HG02938 (cell line): Measurements from ENCODE around the gene WDR88.
"Not testable (repeated sequence)": the region's sequence is repeated elsewhere in the genome, so short reads cannot be mapped to it uniquely, and the experiment has no call there.

Source experiments
- ATAC-seq: cut with Tn5 transposase; IDR thresholded peaks from one replicate; pipeline ENCODE4 v1.9.1; 2021; ENCODE audit warnings: mild to moderate bottlenecking, moderate library complexity; ENCODE audit not compliant: unreplicated experiment

WDR88 gene

DNA sequence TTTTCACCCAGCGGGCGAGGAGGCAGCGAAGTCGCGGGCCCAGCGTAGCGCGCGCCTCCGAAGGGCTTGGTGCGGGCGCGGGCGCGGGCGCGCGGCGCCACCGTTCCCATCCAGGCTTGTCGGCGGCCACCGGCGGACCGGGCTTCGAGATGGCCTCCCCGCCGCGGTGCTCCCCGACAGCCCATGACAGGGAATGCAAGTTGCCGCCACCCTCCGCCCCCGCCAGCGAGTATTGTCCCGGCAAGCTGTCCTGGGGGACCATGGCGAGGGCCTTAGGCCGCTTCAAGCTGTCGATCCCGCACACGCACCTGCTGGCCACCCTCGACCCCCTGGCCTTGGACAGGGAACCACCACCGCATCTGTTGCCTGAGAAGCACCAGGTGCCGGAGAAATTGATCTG is at the start of gene WDR88:
WDR88 (plus strand) TSS at position 94 of the 400 bp plus-strand sequence; CDS start at position 150, 56 bp downstream.
- no peak for ATAC-seq

DNA sequence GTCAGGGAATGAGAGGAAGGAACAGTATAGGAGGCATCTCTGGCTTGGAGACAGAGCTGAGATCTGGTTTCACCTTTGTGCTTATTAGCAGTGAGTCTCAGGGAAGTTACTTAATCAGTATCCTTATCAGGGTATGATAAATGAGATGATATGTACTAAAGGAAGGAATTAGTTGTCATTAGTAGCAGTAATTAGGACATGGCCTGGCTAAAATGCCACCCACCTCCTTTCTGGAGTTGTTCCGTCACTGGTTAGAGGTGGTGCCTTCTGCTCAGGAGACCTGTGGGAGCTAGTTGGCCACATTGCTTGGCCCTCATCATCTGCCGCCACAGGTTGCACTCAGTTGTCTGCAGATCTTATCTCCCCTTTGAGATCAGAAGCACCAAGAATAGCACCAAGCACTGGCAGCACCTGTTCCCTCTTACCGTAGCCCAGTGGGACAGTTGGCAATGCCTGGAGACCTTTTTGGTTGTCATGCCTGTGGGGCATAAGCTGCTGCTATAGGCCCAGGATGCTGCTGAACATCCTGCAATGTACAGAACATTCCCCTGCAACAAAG is 46.3 kb upstream of the WDR88 start:
- no peak for ATAC-seq

DNA sequence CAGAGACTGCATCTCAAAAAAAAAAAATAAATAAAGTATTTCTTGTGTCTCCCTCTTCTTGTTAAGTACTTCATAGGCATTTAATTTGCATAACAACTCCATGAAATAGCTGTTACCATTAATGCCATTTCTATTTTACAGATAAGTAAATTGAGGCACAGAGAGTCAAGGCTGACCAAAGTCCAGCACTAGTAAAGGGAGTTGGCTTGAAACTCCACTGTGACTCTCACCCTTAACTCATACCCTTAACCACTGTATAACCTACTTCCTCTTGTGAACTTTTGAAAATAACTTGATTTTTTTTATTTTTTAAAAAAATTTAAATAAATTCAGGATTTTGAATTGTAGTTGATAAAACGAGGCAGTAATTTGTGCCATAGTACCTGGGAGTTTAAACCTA is 45.0 kb upstream of the WDR88 start:
- no peak for ATAC-seq

DNA sequence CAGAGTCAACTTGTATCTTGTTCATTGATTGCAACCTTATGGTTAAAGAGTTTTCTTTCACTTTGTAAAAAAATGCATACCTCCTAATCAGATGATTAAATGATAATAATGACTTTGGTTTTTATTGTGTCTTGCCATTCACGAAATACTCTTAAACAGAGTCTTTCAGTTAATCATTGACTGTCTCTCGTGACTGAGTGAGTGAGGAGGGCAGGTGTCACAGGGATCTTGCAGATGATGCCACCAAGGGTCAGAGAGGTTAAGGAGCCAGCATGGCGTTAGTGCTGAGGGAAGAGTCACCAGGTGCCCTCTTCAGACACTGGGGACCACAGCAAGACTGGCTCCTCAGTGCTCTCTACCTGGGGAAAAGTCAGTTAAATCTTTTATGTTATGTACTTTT is 42.9 kb upstream of the WDR88 start:
- no peak for ATAC-seq

DNA sequence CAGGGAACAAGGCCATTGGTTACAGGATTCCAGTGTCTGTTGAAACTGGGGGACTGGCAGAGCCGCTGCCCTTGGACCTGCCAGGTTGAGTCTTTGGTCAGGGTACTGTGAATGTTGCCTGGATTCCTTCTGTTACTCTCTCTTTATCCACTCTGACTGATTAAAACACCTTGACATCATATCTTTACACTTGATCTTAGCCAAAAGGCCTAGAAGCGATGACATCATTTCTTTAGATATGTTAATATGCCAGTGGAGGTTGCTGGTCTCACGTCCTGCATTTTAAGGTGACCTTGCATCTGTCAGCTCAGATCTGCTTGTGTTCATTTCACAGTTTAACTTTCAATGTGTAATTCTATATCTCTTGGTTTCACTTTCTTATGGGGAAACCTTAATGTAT is 41.7 kb upstream of the WDR88 start:
- no peak for ATAC-seq

DNA sequence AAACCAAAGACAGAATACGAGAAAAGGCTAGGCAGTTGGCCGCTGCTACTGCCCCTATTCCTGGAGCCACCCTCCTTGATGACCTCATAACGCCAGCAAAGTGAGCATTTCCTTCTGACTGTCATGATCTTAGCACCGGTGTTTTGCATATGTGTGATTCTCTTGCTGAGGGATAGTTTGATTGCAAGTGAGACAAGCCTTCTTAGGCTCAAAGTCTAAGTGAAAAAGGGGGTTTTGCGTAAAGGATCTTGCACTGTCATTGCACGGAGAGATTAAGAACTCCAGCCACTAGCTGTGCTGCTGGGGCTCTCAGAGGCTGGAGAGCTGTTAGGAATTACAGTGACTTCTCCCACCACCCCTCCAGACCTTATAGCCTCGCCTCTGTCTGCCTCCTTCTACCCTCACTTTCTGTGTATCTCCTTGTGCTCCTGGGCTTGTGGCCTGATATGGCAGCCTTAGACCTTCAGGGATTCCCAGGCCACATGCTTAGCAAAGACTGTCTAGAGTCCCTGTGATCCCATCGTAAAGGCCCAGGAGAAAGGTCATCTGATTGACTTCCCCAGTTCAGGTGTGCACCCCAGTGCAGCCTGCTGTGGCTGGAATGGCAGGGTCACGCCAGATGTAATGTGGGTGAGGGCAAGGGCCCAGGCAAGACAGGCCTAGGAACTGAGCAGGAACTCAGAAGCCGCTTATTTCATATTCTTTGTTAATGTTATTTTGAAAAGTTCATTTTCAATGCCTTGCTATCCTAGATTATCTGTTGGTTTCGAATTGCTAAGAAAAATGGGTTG is 38.3 kb upstream of the WDR88 start:
- no peak for ATAC-seq

- ATAC-seq = no peak
Measured at GRCh38 chr19:33094436-33095067, 37.4 kb upstream of the WDR88 start.

DNA sequence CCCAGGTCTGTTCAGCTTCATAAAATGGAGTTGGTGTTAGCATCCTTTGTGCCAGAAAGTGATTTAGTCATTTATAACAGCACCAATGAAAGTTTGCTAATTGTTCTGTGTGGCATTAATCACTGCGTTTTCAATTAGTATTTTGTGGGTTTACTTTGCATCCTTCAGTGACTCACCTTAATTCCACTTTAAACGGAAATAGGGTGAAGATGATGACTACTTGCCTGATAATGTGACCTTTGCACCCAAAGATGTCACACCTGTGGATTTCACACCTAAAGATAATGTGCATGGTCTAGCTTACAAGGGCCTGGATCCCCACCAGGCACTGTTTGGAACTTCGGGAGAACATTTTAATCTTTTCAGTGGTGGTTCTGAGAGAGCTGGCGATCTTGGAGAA is 35.9 kb upstream of the WDR88 start:
- ATAC-seq = no peak

DNA sequence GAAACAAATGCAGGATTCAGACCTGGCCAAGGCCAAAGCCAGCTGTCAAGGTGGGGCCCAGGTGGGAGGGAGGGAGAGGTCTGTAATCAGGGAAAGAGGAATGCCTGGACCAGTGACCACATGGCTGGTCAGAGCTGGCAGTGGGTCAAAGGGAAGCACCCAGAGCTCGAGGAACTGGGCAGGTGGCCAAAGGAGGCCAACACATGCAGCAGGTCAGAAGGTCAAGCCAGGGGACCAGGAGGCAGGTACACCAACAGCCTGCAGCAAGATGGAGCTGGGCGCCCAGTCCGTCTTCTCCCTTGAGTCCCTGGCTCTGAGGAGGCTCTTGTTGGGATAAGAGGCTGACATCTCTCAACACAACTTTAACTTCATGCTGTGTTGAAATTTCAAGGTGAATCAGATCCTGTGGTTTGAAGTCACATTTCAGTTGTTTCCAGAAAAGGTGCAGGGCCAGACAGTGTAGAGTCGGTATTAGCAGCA is 33.8 kb upstream of the WDR88 start:
- ATAC-seq = no peak

DNA sequence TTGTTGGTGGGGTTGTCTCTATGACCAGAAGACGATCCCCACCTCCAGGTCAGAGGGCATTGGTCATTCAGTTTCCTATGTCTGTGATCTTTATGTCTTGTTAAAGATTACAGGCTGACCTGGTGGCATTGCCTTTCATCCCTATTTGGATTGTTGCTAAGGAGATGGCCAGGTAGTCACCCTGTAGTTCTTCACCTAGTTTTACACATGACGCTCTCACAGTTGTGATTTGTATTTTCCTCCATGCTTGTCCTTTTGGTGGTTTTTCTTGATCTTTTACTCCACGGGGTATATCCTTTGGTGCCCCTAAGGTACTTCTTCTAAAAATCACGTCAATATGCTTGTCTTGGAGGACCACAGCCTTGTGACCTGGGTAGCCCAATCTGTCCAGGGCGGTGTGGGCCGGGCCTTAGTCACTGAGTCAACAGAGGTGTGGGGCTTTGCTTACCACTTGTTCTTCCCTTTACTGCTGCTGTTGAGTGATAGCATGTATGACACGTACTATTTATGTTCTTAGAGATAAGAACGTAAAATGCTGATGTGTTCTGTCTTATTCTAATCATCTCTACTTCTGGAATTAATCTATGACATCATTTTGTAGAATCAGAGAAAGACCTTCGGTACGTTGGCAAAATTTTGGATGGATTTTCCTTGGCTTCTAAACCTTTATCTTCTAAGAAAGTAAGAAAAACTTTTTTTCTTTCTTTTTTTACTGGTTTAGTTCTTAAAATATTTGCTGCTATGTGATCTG is 30.8 kb upstream of the WDR88 start:
- no peak for ATAC-seq

- no peak for ATAC-seq
Measured at GRCh38 chr19:33102893-33103292, 29.0 kb upstream of the WDR88 start.

- ATAC-seq = no peak
Measured at GRCh38 chr19:33108161-33108560, 23.8 kb upstream of the WDR88 start.

- no peak for ATAC-seq
Measured at GRCh38 chr19:33110137-33110910, 21.6 kb upstream of the WDR88 start.

- ATAC-seq = no peak
Measured at GRCh38 chr19:33111587-33111986, 20.3 kb upstream of the WDR88 start.

DNA sequence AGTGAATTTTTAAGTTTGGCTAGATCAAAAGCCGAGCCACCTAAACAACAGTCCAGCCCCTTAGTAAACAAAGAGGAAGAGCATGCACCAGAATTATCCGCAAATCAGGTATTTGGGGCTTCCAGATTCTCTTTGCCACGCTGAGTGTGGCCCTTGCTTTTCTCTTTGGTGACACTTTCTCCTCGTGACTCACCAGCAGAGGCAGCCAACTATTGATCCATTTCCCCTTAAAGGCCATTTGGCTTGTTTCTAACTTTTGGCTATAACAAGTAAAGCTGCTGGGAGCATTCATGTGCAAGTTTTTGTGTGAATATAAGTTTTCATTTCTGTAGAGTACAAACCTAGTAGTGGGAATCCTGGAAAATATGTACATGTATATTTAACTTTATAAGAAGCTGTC is 17.6 kb upstream of the WDR88 start:
- ATAC-seq = no peak

DNA sequence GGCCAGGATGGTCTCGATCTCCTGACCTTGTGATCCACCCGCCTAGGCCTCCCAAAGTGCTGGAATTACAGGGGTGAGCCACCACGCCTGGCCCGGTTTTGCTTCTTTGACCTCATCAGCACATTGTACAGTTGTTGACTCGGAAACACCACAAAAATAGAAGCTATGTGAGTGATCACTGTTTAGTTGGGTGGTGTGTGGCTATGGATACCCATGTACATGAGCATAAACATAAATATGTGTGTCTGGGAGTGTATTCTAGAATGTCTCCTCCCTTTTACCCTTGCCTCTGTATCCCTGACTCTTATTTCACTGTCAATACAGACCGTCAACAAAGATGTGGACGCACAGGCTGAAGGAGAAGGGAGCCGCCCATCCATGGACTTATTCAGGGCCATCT is 14.4 kb upstream of the WDR88 start:
- ATAC-seq = no peak

DNA sequence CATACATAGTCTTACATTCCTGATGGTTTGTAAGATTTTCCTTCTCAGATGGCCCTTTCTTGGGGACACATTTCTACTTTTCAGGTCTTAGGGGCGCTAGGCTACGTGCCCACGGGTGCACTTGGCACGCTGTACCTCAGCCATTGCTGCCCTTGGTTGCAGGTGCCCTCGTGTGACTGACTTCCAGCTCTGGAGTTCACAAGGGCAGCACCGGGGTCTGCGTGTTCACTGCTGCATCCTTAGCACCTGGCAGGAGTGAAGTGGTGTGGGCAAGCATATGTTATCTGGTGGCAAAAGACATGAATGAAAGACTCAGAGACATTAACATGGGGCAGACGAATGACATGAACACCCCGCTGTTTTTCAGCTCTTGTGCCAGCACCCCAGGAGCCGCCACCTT is 13.3 kb upstream of the WDR88 start:
- no peak for ATAC-seq

GRCh38 chr19:33124207-33125098 is 7.5 kb upstream of the WDR88 start:
- no peak for ATAC-seq

GRCh38 chr19:33125929-33126388 is 6.0 kb upstream of the WDR88 start:
- peak; percentile 58 for ATAC-seq

DNA sequence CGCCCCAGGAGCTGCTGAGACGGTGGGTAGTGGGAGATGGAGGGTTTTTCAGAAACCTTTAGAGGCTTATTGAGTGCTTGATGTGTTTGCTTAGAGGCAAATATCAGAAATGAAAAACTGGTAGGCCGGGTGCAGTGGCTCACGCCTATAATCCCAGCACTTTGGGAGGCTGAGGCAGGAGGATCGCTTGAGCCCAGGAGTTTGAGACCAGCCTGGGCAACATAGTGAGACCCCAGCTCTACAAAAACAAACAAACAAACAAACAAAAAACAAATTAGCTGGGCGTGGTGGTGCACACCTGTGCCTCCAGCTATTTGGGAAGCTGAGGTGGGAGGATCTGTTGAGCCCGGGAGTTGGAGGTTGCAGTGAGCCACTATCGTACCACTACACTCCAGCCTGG is 5.2 kb upstream of the WDR88 start:
- not testable (repeated sequence) for ATAC-seq
